ENCODE data around the gene CER1.

- TF ChIP-seq CTCF (IDR thresholded peaks at IDR 0.05; ENCODE audit: low read depth, low read length, poor library complexity, severe bottlenecking) = no peak
- no peak for TF ChIP-seq EZH2phosphoT487 (IDR thresholded peaks at IDR 0.05; ENCODE audit: borderline replicate concordance, low read length)
These were observed 9.3 kb downstream of the CER1 start for GRCh38 chr9:14713187-14713767.
